ENCODE data around the gene TMEM39A.

The TMEM39A gene

GRCh38 chr3:119395923-119396358 lies 67.5 kb downstream of the TMEM39A start:
- DNase-seq = no peak

GRCh38 chr3:119388577-119388976 lies 74.8 kb downstream of the TMEM39A start:
- no peak for DNase-seq

GRCh38 chr3:119382134-119382533 lies 81.3 kb downstream of the TMEM39A start:
- DNase-seq = no peak

- DNase-seq = no peak
Measured at GRCh38 chr3:119380697-119381096, 82.7 kb downstream of the TMEM39A start.

Data from activated T-cell treated with anti-CD3 and anti-CD28 coated beads for 4 hours (primary cell).